Panc1 (cell line): ENCODE results near the gene DSCAML1. TPM values are rescaled to one million over a fixed set of nuclear protein-coding genes. Genes with fewer than 3 reads are reported as not detected.

Source experiments
- ATAC-seq: fragments of 200-7000 bp; cut with Tn5 transposase; 2 replicates; pipeline ENCODE4 v1.9.1; 2020; ENCODE audit warnings: mild to moderate bottlenecking, moderate library complexity
- BruUV-seq: library from RNA; stranded (reverse); fragments of 400-500 nt; replicated peaks from 2 replicates; lab custom pipeline; 2021; lab: Mats Ljungman, UMichigan
- CTCF ChIA-PET: fragments of 300-600 bp; sonication (Branson Sonifier 250); formaldehyde crosslinking; loops from one replicate; lab custom pipeline; 2022; ENCODE audit warnings: antibody characterized with exemption; lab: Charles Lee
- POLR2A ChIA-PET: fragments of 300-600 bp; sonication (Branson Sonifier 250); formaldehyde crosslinking; loops from one replicate; lab custom pipeline; 2022; ENCODE audit warnings: antibody characterized with exemption; lab: Charles Lee
- DNase-seq: peaks from one replicate; pipeline ENCODE4 v3.0.0-alpha.2; 2010; ENCODE audit warnings: low read depth, low spot score
- H3K27ac ChIP-seq: 2 replicates; pipeline ENCODE4 v1.5.1; 2011; ENCODE audit warnings: mild to moderate bottlenecking, low read length, inconsistent platforms
- H3K27me3 ChIP-seq: fragments of 200-500 bp; sonication (Bioruptor generic); 2 replicates; pipeline ENCODE4 v1.6.0; 2014; ENCODE audit warnings: low read length, inconsistent platforms; ENCODE audit not compliant: control insufficient read depth, insufficient read depth
- H3K36me3 ChIP-seq: fragments of 200-500 bp; sonication (Bioruptor generic); 2 replicates; pipeline ENCODE4 v1.5.1; 2014; ENCODE audit warnings: inconsistent platforms, mild to moderate bottlenecking, low read length, moderate library complexity; ENCODE audit not compliant: control insufficient read depth, insufficient read depth
- H3K4me1 ChIP-seq: 2 replicates; pipeline ENCODE4 v1.5.1; 2011; ENCODE audit warnings: inconsistent platforms, mild to moderate bottlenecking, low read length, moderate library complexity; ENCODE audit not compliant: control insufficient read depth, insufficient read depth
- H3K4me3 ChIP-seq, 2 experiments: 2 replicates each; pipeline ENCODE4 v1.5.1; 2011 to 2012; ENCODE audit warnings: low read depth in 2 of 2, low read length in 2 of 2, mild to moderate bottlenecking in 2 of 2, inconsistent platforms in 1 of 2, moderate library complexity in 1 of 2
- H3K9me3 ChIP-seq: fragments of 200-500 bp; sonication (Bioruptor generic); 2 replicates; pipeline ENCODE4 v1.5.1; 2014; ENCODE audit warnings: low read depth, mild to moderate bottlenecking, inconsistent platforms, low read length, moderate library complexity; ENCODE audit not compliant: control insufficient read depth, insufficient read depth
- POLR2AphosphoS5 ChIP-seq: IDR thresholded peaks from 2 replicates; pipeline ENCODE4 v1.6.1; 2012; ENCODE audit warnings: mild to moderate bottlenecking, low read depth, low read length, moderate library complexity
- SIN3A ChIP-seq: IDR thresholded peaks from 2 replicates; pipeline ENCODE4 v1.6.1; 2012; ENCODE audit warnings: low read depth, mild to moderate bottlenecking, low read length, moderate library complexity, borderline replicate concordance; ENCODE audit not compliant: insufficient read depth
- TCF7L2 ChIP-seq: IDR thresholded peaks from 2 replicates; pipeline ENCODE4 v1.6.1; 2011; ENCODE audit warnings: mild to moderate bottlenecking, low read depth, low read length, inconsistent platforms
- in situ Hi-C: cut with HindIII; loops from 2 replicates; pipeline ENCODE4 v1.10.0; 2016; ENCODE audit warnings: low sequenced_read_pairs, low pct_unique_long_range_greater_than_20kb
- intact Hi-C: fragments of 100-400 bp; cut with micrococcal nuclease; formaldehyde crosslinking; loops from one replicate; pipeline ENCODE4 v1.10.0; 2022; ENCODE audit not compliant: unreplicated experiment
- total RNA-seq: library from RNA; stranded (reverse); gene quantifications from one replicate; pipeline ENCODE4 v1.2.1, GENCODE V29; 2021; ENCODE audit not compliant: unreplicated experiment
- TF ChIP-seq, protein P1 (sequence below): fragments of 450-650 bp; IDR thresholded peaks from 2 replicates; pipeline ENCODE4 v1.5.1; 2017; ENCODE audit warnings: mild to moderate bottlenecking
- TF ChIP-seq, protein P2 (sequence below), 2 experiments: IDR thresholded peaks; 2 replicates each; pipeline ENCODE4 v1.6.1; 2011 to 2012; ENCODE audit warnings: low read depth in 2 of 2, control low read depth in 1 of 2, low read length in 1 of 2, mild to moderate bottlenecking in 1 of 2, moderate library complexity in 1 of 2; ENCODE audit not compliant: insufficient read depth in 1 of 2

The DSCAML1 gene
- total RNA-seq, 1 experiment from 2014 or later = 1.6 TPM

DNA sequence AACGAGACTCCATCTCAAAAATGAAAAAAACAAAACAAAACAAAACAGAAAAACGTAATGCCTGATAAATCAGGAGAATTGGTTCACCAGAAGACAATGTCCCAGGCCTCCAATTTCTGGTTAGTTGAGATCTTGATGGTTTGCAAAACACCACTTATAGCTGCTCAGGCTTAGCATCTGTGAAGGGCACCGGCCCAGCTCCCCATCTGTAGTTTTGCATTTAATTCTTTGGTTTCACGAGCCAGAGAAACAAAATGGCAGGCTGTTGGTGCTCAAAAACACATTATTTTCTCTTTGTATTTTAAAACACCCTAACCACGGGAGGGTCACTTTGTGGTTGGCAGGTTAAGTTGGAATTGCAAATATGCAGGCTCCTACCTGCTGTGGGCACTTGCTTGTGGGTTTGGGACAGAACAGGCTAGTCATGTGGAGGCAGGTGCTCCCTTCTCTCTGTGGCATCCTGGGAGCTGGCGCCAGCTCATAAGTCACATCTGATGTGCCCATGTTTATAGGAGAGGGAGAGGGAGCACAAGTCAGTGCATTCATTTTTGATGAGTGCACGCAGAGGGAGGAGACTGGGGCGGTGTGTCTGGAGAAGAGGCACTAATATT, 323.4 kb downstream of the DSCAML1 start:
- H3K4me1 ChIP-seq = no peaks in the 10 kb centered on the region
- no TSS peak for BruUV-seq
- H3K4me3 ChIP-seq = no peak overlapping the region
- in situ Hi-C loops = no loop called here
- intact Hi-C loops = no loop called here
- ATAC-seq (no peak), DNase-seq (no peak)
- H3K9me3 ChIP-seq = no peaks in the 10 kb centered on the region
- no peaks in the 10 kb centered on the region; the same call in none of the 2 replicates for H3K27me3 ChIP-seq
- no peaks in the 10 kb centered on the region for H3K36me3 ChIP-seq
- no peak for TF ChIP-seq POLR2AphosphoS5
- no peak for TF ChIP-seq TCF7L2
- TF ChIP-seq, protein P1, sequence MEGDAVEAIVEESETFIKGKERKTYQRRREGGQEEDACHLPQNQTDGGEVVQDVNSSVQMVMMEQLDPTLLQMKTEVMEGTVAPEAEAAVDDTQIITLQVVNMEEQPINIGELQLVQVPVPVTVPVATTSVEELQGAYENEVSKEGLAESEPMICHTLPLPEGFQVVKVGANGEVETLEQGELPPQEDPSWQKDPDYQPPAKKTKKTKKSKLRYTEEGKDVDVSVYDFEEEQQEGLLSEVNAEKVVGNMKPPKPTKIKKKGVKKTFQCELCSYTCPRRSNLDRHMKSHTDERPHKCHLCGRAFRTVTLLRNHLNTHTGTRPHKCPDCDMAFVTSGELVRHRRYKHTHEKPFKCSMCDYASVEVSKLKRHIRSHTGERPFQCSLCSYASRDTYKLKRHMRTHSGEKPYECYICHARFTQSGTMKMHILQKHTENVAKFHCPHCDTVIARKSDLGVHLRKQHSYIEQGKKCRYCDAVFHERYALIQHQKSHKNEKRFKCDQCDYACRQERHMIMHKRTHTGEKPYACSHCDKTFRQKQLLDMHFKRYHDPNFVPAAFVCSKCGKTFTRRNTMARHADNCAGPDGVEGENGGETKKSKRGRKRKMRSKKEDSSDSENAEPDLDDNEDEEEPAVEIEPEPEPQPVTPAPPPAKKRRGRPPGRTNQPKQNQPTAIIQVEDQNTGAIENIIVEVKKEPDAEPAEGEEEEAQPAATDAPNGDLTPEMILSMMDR = no peak
- TF ChIP-seq SIN3A = no peak
- TF ChIP-seq, protein P2, sequence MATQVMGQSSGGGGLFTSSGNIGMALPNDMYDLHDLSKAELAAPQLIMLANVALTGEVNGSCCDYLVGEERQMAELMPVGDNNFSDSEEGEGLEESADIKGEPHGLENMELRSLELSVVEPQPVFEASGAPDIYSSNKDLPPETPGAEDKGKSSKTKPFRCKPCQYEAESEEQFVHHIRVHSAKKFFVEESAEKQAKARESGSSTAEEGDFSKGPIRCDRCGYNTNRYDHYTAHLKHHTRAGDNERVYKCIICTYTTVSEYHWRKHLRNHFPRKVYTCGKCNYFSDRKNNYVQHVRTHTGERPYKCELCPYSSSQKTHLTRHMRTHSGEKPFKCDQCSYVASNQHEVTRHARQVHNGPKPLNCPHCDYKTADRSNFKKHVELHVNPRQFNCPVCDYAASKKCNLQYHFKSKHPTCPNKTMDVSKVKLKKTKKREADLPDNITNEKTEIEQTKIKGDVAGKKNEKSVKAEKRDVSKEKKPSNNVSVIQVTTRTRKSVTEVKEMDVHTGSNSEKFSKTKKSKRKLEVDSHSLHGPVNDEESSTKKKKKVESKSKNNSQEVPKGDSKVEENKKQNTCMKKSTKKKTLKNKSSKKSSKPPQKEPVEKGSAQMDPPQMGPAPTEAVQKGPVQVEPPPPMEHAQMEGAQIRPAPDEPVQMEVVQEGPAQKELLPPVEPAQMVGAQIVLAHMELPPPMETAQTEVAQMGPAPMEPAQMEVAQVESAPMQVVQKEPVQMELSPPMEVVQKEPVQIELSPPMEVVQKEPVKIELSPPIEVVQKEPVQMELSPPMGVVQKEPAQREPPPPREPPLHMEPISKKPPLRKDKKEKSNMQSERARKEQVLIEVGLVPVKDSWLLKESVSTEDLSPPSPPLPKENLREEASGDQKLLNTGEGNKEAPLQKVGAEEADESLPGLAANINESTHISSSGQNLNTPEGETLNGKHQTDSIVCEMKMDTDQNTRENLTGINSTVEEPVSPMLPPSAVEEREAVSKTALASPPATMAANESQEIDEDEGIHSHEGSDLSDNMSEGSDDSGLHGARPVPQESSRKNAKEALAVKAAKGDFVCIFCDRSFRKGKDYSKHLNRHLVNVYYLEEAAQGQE (IDR thresholded peaks at IDR 0.05; ENCODE audit: insufficient read depth in 1 of 2, low read depth in 2 of 2, low read length in 1 of 2) = no peak
- ChIA-PET POLR2A (no interaction called here), CTCF (no interaction called here)
- no peak overlapping the region for H3K27ac ChIP-seq

DNA sequence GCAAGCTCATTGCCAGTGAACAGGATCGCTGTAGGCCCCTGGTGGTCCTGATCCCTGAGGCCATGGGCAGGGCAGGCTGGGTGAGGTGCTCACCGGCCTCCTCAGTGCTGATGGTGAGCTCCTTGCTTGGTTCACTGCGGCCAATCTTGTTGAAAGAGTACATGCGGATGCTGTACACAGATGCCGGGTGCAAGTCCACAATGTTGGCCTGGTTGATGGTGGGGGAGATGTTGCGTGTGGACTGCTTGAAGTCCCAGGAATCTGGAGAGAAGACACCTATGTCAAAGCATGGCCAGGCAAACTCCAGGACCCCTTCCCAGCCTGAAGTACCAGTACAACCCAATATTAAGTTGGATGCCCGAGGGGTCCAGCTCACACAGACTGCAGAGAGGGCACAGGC, 325.2 kb downstream of the DSCAML1 start:
- POLR2A ChIA-PET = no interaction called here
- in situ Hi-C loops = no loop called here
- Histone ChIP-seq H3K27me3 (no peaks in the 10 kb centered on the region; the same call in none of the 2 replicates), H3K36me3 (no peaks in the 10 kb centered on the region), H3K4me3 (no peak overlapping the region), H3K4me1 (no peaks in the 10 kb centered on the region), H3K9me3 (no peaks in the 10 kb centered on the region), H3K27ac (no peak overlapping the region)
- CTCF ChIA-PET = no interaction called here
- ATAC-seq (no peak), DNase-seq (no peak)
- BruUV-seq = no TSS peak
- TF ChIP-seq TCF7L2 (no peak), POLR2AphosphoS5 (no peak), SIN3A (no peak)
- TF ChIP-seq, protein P1 = no peak
- TF ChIP-seq, protein P2 (IDR thresholded peaks at IDR 0.05; ENCODE audit: insufficient read depth in 1 of 2, low read depth in 2 of 2, low read length in 1 of 2) = no peak
- intact Hi-C loops = no loop called here
